ENCODE measurements around the gene ERAP2. TPM values are rescaled to one million over a fixed set of nuclear protein-coding genes. Genes with fewer than 3 reads are reported as not detected.
A peak's percentile ranks its signal among the peaks of the same experiment; 100 is the strongest.

Gene ERAP2
- total and polyA plus RNA-seq, 2 of the 13 experiments (the other 11 are each of a cell fraction or from before 2014, with no cell fraction given): 12.8 to 16.6 TPM

DNA sequence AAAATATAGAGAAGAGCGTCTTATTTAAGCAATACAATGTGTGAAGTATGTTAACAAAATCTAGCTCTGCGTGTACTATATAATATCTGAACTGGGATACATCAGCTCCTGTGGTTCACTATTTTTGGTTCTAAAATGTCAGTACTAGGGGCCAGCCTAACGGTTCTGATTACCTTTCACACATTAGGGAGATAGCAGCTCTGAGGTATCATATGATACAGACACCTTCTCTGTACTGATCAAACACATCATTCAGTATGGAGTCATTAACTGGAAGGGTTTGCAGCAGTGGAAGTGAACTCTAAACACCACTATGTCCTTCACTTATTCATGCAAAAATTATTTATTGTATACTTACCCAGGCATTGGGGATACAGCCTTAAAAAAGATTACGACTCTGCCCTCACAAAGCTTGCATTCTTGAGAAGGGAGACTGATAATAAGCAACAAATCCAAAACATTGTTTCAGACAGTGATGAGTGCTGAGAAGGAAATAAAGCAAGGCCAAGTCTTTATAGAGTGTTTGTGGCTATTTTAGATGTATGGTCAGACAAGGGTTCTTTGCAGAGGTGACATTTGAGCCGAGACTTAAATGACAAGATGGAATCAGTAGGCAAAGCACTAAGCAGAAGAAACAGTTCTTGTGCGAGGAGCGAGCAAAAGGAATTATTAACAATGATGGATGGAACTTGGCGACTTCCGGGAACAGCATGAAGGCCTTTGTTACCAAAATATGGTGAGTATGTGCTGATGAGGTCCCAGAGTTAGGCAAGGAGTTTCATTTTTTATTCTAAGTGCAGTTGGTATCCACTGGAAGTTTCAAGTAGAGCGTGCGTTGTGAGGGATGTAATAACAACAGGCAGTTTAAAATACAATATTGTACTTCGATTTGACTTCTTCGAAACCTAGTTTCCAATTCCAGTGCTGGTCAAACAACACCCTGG, 57.7 kb downstream of the ERAP2 start:
- DNase-seq (ENCODE audit: low spot score) (peak; percentile 17), FAIRE-seq (peak; percentile 18), ATAC-seq (no peak)
- peak overlapping the region; percentile 68 to 84 (median 73) for H3K4me3 ChIP-seq (replicated peaks in 1 of 3; ENCODE audit: insufficient read depth in 1 of 3, low read depth in 2 of 3, low read length in 3 of 3)
- no peaks in the 10 kb centered on the region for H3K36me3 ChIP-seq (replicated peaks in 1 of 2; ENCODE audit: control insufficient read depth in 1 of 2, insufficient read depth in 2 of 2, low read length in 2 of 2)
- H3K27me3 ChIP-seq (ENCODE audit: control insufficient read depth in 1 of 2, insufficient read depth in 2 of 2, low read length in 2 of 2): no peaks in the 10 kb centered on the region
- no peaks in the 10 kb centered on the region for H4K20me1 ChIP-seq (ENCODE audit: insufficient read depth, low read length)
- H3K9ac ChIP-seq (ENCODE audit: insufficient read depth, low read depth, low read length): peak overlapping the region; percentile 78
- H3K4me2 ChIP-seq (ENCODE audit: low read depth, low read length): peak overlapping the region; percentile 88
- in situ Hi-C loops (cut with HindIII; ENCODE audit: extremely low pct_ligation_motif_present, low pct_unique_long_range_greater_than_20kb): no loop called here
- no peaks in the 10 kb centered on the region for H3K9me3 ChIP-seq (ENCODE audit: low read length)
- peak overlapping the region; percentile 95 for H3K27ac ChIP-seq (ENCODE audit: extremely low read length, insufficient read depth, low read length)
- peaks cover 31% of the 10 kb centered on the region for H3K4me1 ChIP-seq (ENCODE audit: insufficient read depth, low read length)
- intact Hi-C loops (cut with micrococcal nuclease; ENCODE audit: unreplicated experiment): loop anchor here (1.0 kb wide), 1 partner anchor 58 kb away; the partner anchor contains the start of gene ERAP2
- BruUV-seq (replicated peaks): TSS peak; percentile 68
- peak overlapping the region; percentile 98 for H2AFZ ChIP-seq (ENCODE audit: low read length)
- CTCF ChIA-PET (ENCODE audit: low intra/inter-chr PET ratio, low total read pairs): interaction anchor here (1.3 kb wide), 1 partner anchor 65 kb away, joined by 3 read pairs; no protein-coding TSS in a partner anchor
- 16% methylated on average over 13 of the region's 13 CpGs for WGBS (ENCODE audit: low lambda C conversion rate)
- POLR2A ChIA-PET: interaction anchor here (1.2 kb wide), 1 partner anchor 126 kb away, joined by 6 read pairs; the partner anchor contains the start of gene ERAP1
- H3K79me2 ChIP-seq (ENCODE audit: insufficient read depth, low read length): peaks cover 23% of the 10 kb centered on the region
- TF ChIP-seq EED (CRISPR knock-in tag; IDR thresholded peaks at IDR 0.05) (no peak; the same call in 1 of the 2 replicates), ELF1 (CRISPR knock-in tag; IDR thresholded peaks at IDR 0.05) (peak; percentile 51), ZNF329 (CRISPR knock-in tag; IDR thresholded peaks at IDR 0.05; ENCODE audit: low read depth) (no peak), HOXD1 (CRISPR knock-in tag; IDR thresholded peaks at IDR 0.05) (no peak), ZNF879 (CRISPR knock-in tag; IDR thresholded peaks at IDR 0.05) (0 out of 2 replicates have a peak, but pooled peaks have one; percentile 20), AHR (CRISPR knock-in tag; IDR thresholded peaks at IDR 0.05) (no peak), ZNF773 (CRISPR knock-in tag; IDR thresholded peaks at IDR 0.05; ENCODE audit: borderline replicate concordance) (no peak), CCDC6 (CRISPR knock-in tag; IDR thresholded peaks at IDR 0.05) (0 out of 2 replicates have a peak, but pooled peaks have one; percentile 3), ZNF260 (CRISPR knock-in tag; IDR thresholded peaks at IDR 0.05; ENCODE audit: borderline replicate concordance, low read depth) (no peak), ZMYM3 (CRISPR knock-in tag; IDR thresholded peaks at IDR 0.05) (no peak), HOXA7 (CRISPR knock-in tag; IDR thresholded peaks at IDR 0.05) (no peak), BRCA1 (CRISPR knock-in tag; IDR thresholded peaks at IDR 0.05) (no peak), ZBTB1 (CRISPR knock-in tag; IDR thresholded peaks at IDR 0.05; ENCODE audit: borderline replicate concordance) (no peak), NCOA1 (CRISPR knock-in tag; IDR thresholded peaks at IDR 0.05) (peak; percentile 6; the same call in 1 of the 2 replicates), ZNF143 (CRISPR knock-in tag; IDR thresholded peaks at IDR 0.05) (no peak), ZBTB7A (CRISPR knock-in tag; IDR thresholded peaks at IDR 0.05) (no peak), ZNF343 (CRISPR knock-in tag; IDR thresholded peaks at IDR 0.05) (no peak), ZSCAN29 (CRISPR knock-in tag; conservative IDR thresholded peaks at IDR 0.05) (no peak), KDM5B (CRISPR knock-in tag; IDR thresholded peaks at IDR 0.05; ENCODE audit: borderline replicate concordance) (no peak), ZNF670 (CRISPR knock-in tag; IDR thresholded peaks at IDR 0.05; ENCODE audit: borderline replicate concordance) (no peak), SIN3A (IDR thresholded peaks at IDR 0.05; ENCODE audit: borderline replicate concordance, low read depth, low read length) (no peak)
- TF ChIP-seq, protein P1, sequence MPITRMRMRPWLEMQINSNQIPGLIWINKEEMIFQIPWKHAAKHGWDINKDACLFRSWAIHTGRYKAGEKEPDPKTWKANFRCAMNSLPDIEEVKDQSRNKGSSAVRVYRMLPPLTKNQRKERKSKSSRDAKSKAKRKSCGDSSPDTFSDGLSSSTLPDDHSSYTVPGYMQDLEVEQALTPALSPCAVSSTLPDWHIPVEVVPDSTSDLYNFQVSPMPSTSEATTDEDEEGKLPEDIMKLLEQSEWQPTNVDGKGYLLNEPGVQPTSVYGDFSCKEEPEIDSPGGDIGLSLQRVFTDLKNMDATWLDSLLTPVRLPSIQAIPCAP (CRISPR knock-in tag; IDR thresholded peaks at IDR 0.05; ENCODE audit: low read depth): no peak
- TF ChIP-seq, protein P2, sequence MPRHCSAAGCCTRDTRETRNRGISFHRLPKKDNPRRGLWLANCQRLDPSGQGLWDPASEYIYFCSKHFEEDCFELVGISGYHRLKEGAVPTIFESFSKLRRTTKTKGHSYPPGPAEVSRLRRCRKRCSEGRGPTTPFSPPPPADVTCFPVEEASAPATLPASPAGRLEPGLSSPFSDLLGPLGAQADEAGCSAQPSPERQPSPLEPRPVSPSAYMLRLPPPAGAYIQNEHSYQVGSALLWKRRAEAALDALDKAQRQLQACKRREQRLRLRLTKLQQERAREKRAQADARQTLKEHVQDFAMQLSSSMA (CRISPR knock-in tag; IDR thresholded peaks at IDR 0.05): no peak
- TF ChIP-seq, protein P3, sequence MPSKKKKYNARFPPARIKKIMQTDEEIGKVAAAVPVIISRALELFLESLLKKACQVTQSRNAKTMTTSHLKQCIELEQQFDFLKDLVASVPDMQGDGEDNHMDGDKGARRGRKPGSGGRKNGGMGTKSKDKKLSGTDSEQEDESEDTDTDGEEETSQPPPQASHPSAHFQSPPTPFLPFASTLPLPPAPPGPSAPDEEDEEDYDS (CRISPR knock-in tag; IDR thresholded peaks at IDR 0.05): peak; percentile 7; the same call in 1 of the 2 replicates

Measured in HepG2 (cell line).